CD14-positive monocyte (primary cell): Measurements from ENCODE around the gene SCPEP1. TPM values are rescaled to one million over a fixed set of nuclear protein-coding genes. Genes with fewer than 3 reads are reported as not detected.

ENCODE experiments used
- DNase-seq, 3 donors: peaks; one replicate each; pipeline ENCODE4 v3.0.0-alpha.2; 2011 to 2022
- H2AFZ ChIP-seq: 2 replicates; pipeline ENCODE4 v1.6.0; 2012; ENCODE audit warnings: mild to moderate bottlenecking, low read depth, low read length, inconsistent platforms; ENCODE audit not compliant: insufficient read depth, poor library complexity, severe bottlenecking
- H3K27ac ChIP-seq, 2 donors: 1 replicate in 1 of 2; 2 replicates in 1 of 2; pipeline ENCODE4 v1.5.1; 2012 to 2013; ENCODE audit warnings: low read length in 2 of 2, control low read depth in 1 of 2, inconsistent platforms in 1 of 2, low read depth in 1 of 2, mild to moderate bottlenecking in 1 of 2
- H3K27me3 ChIP-seq, 2 donors: one replicate each; pipeline versions ENCODE4 v1.6.0 to v1.6.1; 2011 to 2013; ENCODE audit warnings: low read length in 2 of 2; ENCODE audit not compliant: control insufficient read depth in 2 of 2, insufficient read depth in 2 of 2
- H3K36me3 ChIP-seq, 2 donors: replicated peaks in 1 of 2; 1 replicate in 1 of 2; 2 replicates in 1 of 2; pipeline versions ENCODE4 v1.5.1 to v1.6.1; 2012 to 2013; ENCODE audit warnings: low read length in 2 of 2, control low read depth in 1 of 2, inconsistent platforms in 1 of 2, mild to moderate bottlenecking in 1 of 2; ENCODE audit not compliant: insufficient read depth in 2 of 2, control insufficient read depth in 1 of 2
- H3K4me1 ChIP-seq, 2 donors: 1 replicate in 1 of 2; 2 replicates in 1 of 2; pipeline versions ENCODE4 v1.5.1 to v1.6.1; 2012 to 2013; ENCODE audit warnings: low read length in 2 of 2, control low read depth in 1 of 2, inconsistent platforms in 1 of 2, mild to moderate bottlenecking in 1 of 2, moderate library complexity in 1 of 2; ENCODE audit not compliant: insufficient read depth in 2 of 2, control insufficient read depth in 1 of 2
- H3K4me2 ChIP-seq: replicated peaks from 2 replicates; pipeline ENCODE3; 2012; ENCODE audit warnings: low read length, moderate library complexity, mild to moderate bottlenecking; ENCODE audit not compliant: poor library complexity, severe bottlenecking; ENCODE audit errors: extremely low read depth
- H3K4me3 ChIP-seq, 3 experiments: fragments of 200-600 bp in 1 of 3; sonication (generic) in 1 of 3; replicated peaks in 1 of 3; 1 replicate in 2 of 3; 2 replicates in 1 of 3; pipeline ENCODE4 v1.5.1; 2011 to 2013; ENCODE audit warnings: low read length in 3 of 3, mild to moderate bottlenecking in 3 of 3, control low read depth in 2 of 3, low read depth in 2 of 3, inconsistent platforms in 1 of 3, moderate library complexity in 1 of 3
- H3K79me2 ChIP-seq: 2 replicates; pipeline ENCODE4 v1.6.0; 2012; ENCODE audit warnings: mild to moderate bottlenecking, control low read depth, inconsistent platforms, low read length, moderate library complexity; ENCODE audit not compliant: insufficient read depth
- H3K9ac ChIP-seq: 2 replicates; pipeline ENCODE4 v1.6.0; 2017; ENCODE audit warnings: low read length, mild to moderate bottlenecking; ENCODE audit not compliant: insufficient read depth, poor library complexity, severe bottlenecking
- H3K9me3 ChIP-seq, 2 donors: replicated peaks in 1 of 2; 1 replicate in 1 of 2; 2 replicates in 1 of 2; pipeline versions ENCODE4 v1.5.1 to v1.6.1; 2012 to 2013; ENCODE audit warnings: low read length in 2 of 2, control low read depth in 1 of 2; ENCODE audit not compliant: control insufficient read depth in 1 of 2, insufficient read depth in 1 of 2
- H4K20me1 ChIP-seq: 2 replicates; pipeline ENCODE4 v1.6.0; 2012; ENCODE audit warnings: mild to moderate bottlenecking, low read length, control low read depth, moderate library complexity; ENCODE audit not compliant: insufficient read depth
- H3K27ac Mint-ChIP-seq, 7 donors: one replicate each; pipeline ENCODE4 v1.8.0; 2020; ENCODE audit warnings: mild to moderate bottlenecking in 7 of 7, mixed read lengths in 7 of 7, moderate library complexity in 6 of 7, inconsistent platforms in 2 of 7
- H3K27me3 Mint-ChIP-seq, 3 donors: one replicate each; pipeline ENCODE4 v1.8.0; 2021 to 2022; ENCODE audit warnings: low read depth in 3 of 3, mild to moderate bottlenecking in 3 of 3, mixed read lengths in 3 of 3, moderate library complexity in 3 of 3, inconsistent platforms in 1 of 3
- H3K36me3 Mint-ChIP-seq, 2 donors: one replicate each; pipeline ENCODE4 v1.8.0; 2020; ENCODE audit warnings: mixed read lengths in 2 of 2, inconsistent platforms in 1 of 2, mild to moderate bottlenecking in 1 of 2
- H3K4me1 Mint-ChIP-seq: one replicate; pipeline ENCODE4 v1.8.0; 2020; ENCODE audit warnings: mild to moderate bottlenecking, mixed read lengths
- H3K4me3 Mint-ChIP-seq, 2 donors: one replicate each; pipeline ENCODE4 v1.8.0; 2020; ENCODE audit warnings: mild to moderate bottlenecking in 2 of 2, mixed read lengths in 2 of 2, moderate library complexity in 1 of 2
- H3K9me3 Mint-ChIP-seq, 7 donors: one replicate each; pipeline ENCODE4 v1.8.0; 2020 to 2022; ENCODE audit warnings: mixed read lengths in 7 of 7, mild to moderate bottlenecking in 6 of 7, moderate library complexity in 6 of 7, inconsistent platforms in 2 of 7
- WGBS: methylation state at CpG from one replicate; pipeline ENCODE4 v1.1.5; 2013; ENCODE audit warnings: missing lambda C conversion rate; ENCODE audit not compliant: insufficient coverage; 5-methylcytosine and 5-hydroxymethylcytosine counted together
- intact Hi-C, 2 donors: fragments of 100-400 bp; cut with micrococcal nuclease; formaldehyde crosslinking; loops; one replicate each; pipeline versions ENCODE4 v1.15.0 to v1.15.1; 2023
- polyA plus RNA-seq, 3 donors: library from polyadenylated mRNA; depleted of rRNA in 1 of 3; unstranded in 2 of 3; stranded (reverse) in 1 of 3; fragments of 300-500 nt in 2 of 3; fragments of >200 nt in 1 of 3; fragmentation: Illumina TruSeq in 2 of 3; gene quantifications; 1 replicate in 2 of 3; 2 replicates in 1 of 3; pipeline ENCODE4 v1.2.3, GENCODE V29; 2012 to 2021
- TF ChIP-seq, protein P1 (sequence below): fragments of 200-600 bp; IDR thresholded peaks from one replicate; pipeline ENCODE4 v1.8.0; 2022; ENCODE audit warnings: antibody characterized with exemption, mild to moderate bottlenecking

SCPEP1 gene
- polyA plus RNA-seq, 3 donors, result 373 to 451 (median 426) TPM

DNA sequence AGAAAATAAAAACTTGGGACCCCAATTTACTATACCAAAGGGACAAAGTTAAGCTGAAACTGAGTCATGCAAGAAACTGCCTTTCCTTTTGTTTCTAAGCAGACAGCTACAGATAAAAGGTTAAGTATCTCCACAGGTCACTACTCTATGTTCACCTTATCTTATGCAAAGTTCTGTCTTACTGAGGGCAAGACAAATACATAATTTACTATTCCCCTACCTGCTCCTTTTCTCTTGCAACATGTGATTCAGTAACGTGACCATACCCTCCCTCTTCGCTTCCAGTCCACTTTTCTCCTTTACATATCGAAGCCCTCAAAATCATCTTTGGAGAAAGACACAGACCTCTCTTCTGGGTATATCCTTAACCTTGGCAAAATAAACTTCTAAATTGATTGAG lies 42.3 kb downstream of the SCPEP1 start:
- peaks cover 0 to 3% of the 10 kb centered on the region in 2 donors for H3K9me3 ChIP-seq
- no peaks in the 10 kb centered on the region for H3K4me1 ChIP-seq
- H3K4me3 ChIP-seq, result no peak overlapping the region
- no peak overlapping the region for H3K27ac ChIP-seq
- no peak overlapping the region for H3K4me3 Mint-ChIP-seq
- TF ChIP-seq, protein P1, sequence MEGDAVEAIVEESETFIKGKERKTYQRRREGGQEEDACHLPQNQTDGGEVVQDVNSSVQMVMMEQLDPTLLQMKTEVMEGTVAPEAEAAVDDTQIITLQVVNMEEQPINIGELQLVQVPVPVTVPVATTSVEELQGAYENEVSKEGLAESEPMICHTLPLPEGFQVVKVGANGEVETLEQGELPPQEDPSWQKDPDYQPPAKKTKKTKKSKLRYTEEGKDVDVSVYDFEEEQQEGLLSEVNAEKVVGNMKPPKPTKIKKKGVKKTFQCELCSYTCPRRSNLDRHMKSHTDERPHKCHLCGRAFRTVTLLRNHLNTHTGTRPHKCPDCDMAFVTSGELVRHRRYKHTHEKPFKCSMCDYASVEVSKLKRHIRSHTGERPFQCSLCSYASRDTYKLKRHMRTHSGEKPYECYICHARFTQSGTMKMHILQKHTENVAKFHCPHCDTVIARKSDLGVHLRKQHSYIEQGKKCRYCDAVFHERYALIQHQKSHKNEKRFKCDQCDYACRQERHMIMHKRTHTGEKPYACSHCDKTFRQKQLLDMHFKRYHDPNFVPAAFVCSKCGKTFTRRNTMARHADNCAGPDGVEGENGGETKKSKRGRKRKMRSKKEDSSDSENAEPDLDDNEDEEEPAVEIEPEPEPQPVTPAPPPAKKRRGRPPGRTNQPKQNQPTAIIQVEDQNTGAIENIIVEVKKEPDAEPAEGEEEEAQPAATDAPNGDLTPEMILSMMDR, result no peak
- H3K4me2 ChIP-seq, result no peak overlapping the region
- H3K27ac Mint-ChIP-seq, result no peak overlapping the region
- H3K36me3 ChIP-seq, result no peaks in the 10 kb centered on the region
- peaks cover 0 to 18% (median 8%) of the 10 kb centered on the region in 7 donors for H3K9me3 Mint-ChIP-seq
- no peaks in the 10 kb centered on the region for H3K36me3 Mint-ChIP-seq
- peaks cover 5 to 10% (median 5%) of the 10 kb centered on the region in 3 donors for H3K27me3 Mint-ChIP-seq
- H4K20me1 ChIP-seq, result no peaks in the 10 kb centered on the region
- peaks cover 0 to 2% of the 10 kb centered on the region in 2 donors for H3K27me3 ChIP-seq
- H2AFZ ChIP-seq, result no peak overlapping the region
- H3K9ac ChIP-seq, result no peak overlapping the region
- no peaks in the 10 kb centered on the region for H3K4me1 Mint-ChIP-seq
- 97% methylated on average over 3 of the region's 3 CpGs for WGBS
- no peaks in the 10 kb centered on the region for H3K79me2 ChIP-seq
- intact Hi-C loops, result no loop called here
- DNase-seq, result no peak

DNA sequence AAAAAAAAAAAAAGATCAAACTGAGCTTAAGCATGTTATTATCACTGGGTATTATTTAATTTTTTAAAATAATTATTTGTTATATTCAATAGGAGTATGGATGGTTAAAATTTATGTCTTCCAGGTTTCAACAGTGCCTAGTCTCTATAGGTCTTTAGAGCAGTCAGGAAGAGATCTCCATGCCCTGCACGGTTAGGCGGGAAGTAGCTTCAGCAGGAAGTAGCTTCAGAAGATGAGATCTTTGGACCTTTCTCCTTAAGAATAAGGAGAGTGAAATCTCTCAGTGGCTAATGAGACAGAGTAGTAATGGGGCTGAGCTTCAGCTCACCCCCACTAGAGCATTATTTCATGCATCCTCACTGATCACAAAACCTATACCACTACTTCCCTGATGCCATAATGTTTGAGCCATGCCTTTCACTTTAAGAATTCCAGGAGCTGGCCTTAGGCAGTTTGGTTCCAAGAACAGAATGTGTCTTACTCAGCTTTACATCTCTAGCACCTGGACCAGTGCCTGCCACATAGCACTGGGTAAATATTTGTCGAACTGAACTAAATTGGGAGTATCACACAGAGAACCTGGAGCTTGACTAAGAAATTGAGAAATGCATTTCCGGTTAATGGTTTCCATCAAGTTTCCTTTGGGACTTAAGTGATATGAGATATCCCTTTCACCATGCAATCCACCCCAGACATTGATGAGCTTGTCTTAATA lies 43.5 kb downstream of the SCPEP1 start:
- H3K36me3 Mint-ChIP-seq, result no peaks in the 10 kb centered on the region
- TF ChIP-seq, protein P1, result no peak

More for the DNA sequence above, 43.5 kb downstream of the SCPEP1 start:
- DNase-seq, result no peak
- H3K9me3 Mint-ChIP-seq, result peaks cover 4 to 27% (median 17%) of the 10 kb centered on the region in 7 donors
- no peaks in the 10 kb centered on the region for H4K20me1 ChIP-seq
- no peak overlapping the region for H3K4me3 ChIP-seq
- H3K9me3 ChIP-seq, result peaks cover 0 to 10% of the 10 kb centered on the region in 2 donors
- H3K4me2 ChIP-seq, result no peak overlapping the region
- no peaks in the 10 kb centered on the region for H3K27me3 ChIP-seq
- H3K27ac Mint-ChIP-seq, result no peak overlapping the region
- no CpG with 5 or more reads among the region's 4 CpGs for WGBS
- H2AFZ ChIP-seq, result no peak overlapping the region
- H3K4me1 Mint-ChIP-seq, result no peaks in the 10 kb centered on the region
- no peaks in the 10 kb centered on the region for H3K79me2 ChIP-seq
- H3K4me1 ChIP-seq, result no peaks in the 10 kb centered on the region
- no peak overlapping the region for H3K4me3 Mint-ChIP-seq
- peaks cover 5 to 8% (median 5%) of the 10 kb centered on the region in 3 donors for H3K27me3 Mint-ChIP-seq
- H3K9ac ChIP-seq, result no peak overlapping the region
- H3K36me3 ChIP-seq, result no peaks in the 10 kb centered on the region
- no peak overlapping the region for H3K27ac ChIP-seq
- intact Hi-C loops, result no loop called here
